GM12873 (cell line): ENCODE data around the gene ERG.

Experiments
- TF ChIP-seq, protein P1 (sequence below): IDR thresholded peaks from 2 replicates; pipeline ENCODE4 v1.5.1; 2012; ENCODE audit warnings: low read depth, mild to moderate bottlenecking, moderate library complexity, low read length, control low read depth; ENCODE audit not compliant: insufficient read depth; ENCODE audit errors: missing control alignments

The ERG gene

DNA sequence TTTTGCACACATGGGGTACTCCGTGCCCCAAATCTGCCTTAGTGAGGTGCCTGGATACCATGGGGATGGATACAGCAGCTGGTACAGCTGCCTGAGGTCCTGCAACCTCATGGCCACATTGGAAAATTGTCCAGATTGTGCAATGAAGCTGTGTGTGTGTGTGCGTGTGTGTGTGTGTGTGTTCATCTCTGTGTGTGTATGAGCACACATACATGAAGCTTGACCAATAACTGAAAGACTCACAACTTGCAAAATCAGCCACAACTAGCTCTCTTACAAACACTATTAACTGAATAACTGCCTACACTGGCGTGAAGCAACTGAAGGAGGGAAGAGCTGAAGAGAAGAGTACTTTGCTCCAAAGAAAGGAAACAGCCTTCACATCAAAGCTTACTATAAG is 78.1 kb downstream of the ERG start:
- TF ChIP-seq, protein P1, sequence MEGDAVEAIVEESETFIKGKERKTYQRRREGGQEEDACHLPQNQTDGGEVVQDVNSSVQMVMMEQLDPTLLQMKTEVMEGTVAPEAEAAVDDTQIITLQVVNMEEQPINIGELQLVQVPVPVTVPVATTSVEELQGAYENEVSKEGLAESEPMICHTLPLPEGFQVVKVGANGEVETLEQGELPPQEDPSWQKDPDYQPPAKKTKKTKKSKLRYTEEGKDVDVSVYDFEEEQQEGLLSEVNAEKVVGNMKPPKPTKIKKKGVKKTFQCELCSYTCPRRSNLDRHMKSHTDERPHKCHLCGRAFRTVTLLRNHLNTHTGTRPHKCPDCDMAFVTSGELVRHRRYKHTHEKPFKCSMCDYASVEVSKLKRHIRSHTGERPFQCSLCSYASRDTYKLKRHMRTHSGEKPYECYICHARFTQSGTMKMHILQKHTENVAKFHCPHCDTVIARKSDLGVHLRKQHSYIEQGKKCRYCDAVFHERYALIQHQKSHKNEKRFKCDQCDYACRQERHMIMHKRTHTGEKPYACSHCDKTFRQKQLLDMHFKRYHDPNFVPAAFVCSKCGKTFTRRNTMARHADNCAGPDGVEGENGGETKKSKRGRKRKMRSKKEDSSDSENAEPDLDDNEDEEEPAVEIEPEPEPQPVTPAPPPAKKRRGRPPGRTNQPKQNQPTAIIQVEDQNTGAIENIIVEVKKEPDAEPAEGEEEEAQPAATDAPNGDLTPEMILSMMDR = no peak

DNA sequence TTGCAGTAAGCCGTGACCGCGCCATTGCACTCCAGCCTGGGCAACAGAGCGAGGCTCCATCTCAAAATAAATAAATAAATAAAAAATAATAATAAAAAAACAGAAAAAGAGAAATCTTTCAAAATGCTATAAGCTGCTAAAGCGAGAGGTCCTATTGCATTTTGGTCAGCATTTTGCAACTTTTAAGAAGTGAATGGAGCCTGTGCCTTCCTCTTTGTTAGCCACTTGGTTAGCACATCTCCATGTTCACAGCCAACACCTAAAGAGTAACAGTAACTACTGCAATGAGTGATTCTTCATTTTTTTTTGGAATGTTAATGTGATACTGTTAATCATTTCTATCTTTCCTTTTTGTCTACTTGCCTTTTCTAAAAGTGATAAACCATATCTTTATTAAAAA is 80.6 kb downstream of the ERG start:
- TF ChIP-seq, protein P1 = no peak

DNA sequence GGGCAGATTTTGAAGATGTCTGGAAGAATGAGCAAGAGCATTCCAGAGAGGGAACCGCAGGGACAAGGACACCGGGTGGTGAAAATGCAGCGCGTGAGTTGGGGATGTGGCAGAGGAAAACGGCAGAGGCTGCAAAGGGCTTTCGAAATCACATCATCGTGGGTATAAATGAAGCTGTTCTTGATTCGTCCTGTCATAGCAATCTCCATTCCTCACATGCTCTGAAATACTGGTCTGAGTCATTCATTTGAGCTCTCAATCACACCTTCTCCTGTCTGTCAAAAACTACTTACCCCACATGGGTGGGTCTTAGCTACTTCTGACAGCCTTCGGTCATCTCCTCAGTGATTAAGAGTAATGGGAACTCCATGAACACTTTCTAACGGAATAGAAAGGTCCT is 81.5 kb downstream of the ERG start:
- TF ChIP-seq, protein P1 = no peak

DNA sequence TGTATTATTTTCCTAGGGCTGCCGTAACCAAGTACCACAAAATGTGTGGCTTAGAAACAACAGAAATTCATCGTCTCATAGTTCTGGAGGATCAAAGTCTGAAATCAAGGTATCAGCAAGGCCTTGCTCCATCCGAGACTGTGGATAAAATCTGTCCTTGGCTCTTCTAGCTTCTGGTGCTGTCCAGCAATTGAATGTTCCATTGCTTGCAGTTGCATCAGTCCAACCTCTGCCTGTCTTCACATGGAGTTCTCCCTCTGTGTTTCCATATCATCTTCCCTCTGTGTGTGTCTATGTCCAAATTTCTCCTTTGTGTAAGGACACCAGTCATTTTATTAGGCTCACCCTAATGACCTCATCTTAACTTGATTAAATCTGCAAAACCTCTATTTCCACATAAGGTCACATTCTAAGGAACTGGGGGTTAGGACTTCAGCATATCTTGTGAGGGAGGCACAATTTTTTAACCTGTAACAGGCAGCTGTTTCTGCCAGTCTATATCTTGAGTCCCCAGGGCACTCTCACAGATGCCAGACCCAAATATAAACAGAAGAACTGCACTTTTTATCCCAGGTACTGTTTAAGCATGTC is 84.2 kb downstream of the ERG start:
- TF ChIP-seq, protein P1 = no peak

DNA sequence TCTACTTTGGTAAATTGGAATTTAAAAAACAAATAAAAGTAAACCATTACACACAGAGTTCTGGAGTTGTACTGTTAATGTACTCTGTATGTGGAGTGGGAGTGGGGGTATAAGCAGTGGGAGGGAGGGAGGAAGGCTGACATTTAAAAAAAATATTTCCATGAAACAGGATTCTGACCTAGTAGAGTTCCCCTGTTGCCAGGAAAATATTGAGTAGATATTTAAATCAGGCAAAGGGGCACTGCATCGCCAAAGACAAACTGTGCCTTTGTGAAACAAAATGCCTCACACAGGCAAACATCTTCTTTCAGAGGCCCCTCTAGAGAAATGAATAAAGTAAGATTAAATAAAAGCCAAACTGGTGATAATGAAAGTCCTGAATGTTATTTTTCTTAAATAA is 87.8 kb downstream of the ERG start:
- TF ChIP-seq, protein P1 = no peak

DNA sequence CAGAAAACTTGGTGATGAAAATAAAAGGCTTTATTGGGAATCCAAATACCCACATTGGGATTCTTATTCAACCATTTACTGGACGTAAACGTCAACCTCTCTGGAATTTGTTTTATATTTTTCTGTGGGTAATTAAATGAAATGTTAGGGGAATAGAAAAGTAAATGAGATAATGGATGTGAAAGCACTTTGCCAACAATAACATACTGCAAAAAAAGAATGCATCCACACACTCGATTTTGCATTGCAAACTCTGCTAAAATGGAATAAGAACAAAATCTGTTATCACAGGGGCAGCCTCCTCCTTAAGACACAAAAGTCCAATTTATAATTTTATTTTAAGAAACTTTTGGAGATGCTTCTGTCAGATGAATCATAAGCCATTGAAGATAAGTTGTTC is 88.4 kb downstream of the ERG start:
- TF ChIP-seq, protein P1 = no peak

DNA sequence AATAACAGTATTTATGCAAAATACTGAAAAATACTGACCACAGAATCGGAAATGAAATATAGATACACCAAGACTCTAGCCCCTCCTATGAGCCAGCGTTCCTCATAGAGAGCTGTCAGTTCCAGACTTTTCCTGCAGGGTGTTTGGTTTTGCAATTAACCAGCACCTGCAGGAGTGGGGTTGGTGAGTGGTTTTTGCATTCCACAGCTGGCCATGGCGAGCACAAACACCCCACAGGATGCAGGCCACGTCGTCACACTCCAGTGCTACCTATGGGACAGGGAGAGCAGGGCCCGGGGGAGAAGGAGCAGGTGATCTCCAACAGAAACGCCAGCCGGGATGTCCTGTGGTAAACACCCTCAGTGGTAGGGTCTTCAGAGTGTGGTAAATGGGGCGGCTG is 94.1 kb downstream of the ERG start:
- TF ChIP-seq, protein P1 = no peak
